Right atrium auricular region (tissue), 2 donors: Measurements from ENCODE around the gene RAB40AL. TPM values are rescaled to one million over a fixed set of nuclear protein-coding genes. Genes with fewer than 3 reads are reported as not detected.
"Not testable (repeated sequence)": the region's sequence is repeated elsewhere in the genome, so short reads cannot be mapped to it uniquely, and the experiment has no call there.

Experiments
- DNase-seq: peaks from one replicate; pipeline ENCODE4 v3.0.0-alpha.2; 2019; ENCODE audit warnings: low spot score
- H3K27ac ChIP-seq, 2 donors: fragments of 200-600 bp; sonication (generic); 1 replicate in 1 of 2; 2 replicates in 1 of 2; pipeline ENCODE4 v1.5.1; 2016 to 2019
- H3K27me3 ChIP-seq, 2 donors: fragments of 200-600 bp; sonication (generic); one replicate each; pipeline versions ENCODE4 v1.5.1 to v1.6.0; 2017 to 2019
- H3K36me3 ChIP-seq: fragments of 200-600 bp; sonication (generic); one replicate; pipeline ENCODE4 v1.5.1; 2016
- H3K4me1 ChIP-seq, 2 donors: fragments of 200-600 bp; sonication (generic); one replicate each; pipeline versions ENCODE4 v1.5.1 to v1.6.0; 2017 to 2019
- H3K4me3 ChIP-seq, 2 donors: fragments of 200-600 bp; sonication (generic); 1 replicate in 1 of 2; 2 replicates in 1 of 2; pipeline ENCODE4 v1.5.1; 2017 to 2019; ENCODE audit warnings: mild to moderate bottlenecking in 1 of 2, moderate library complexity in 1 of 2
- H3K9me3 ChIP-seq, 2 donors: fragments of 200-600 bp; sonication (generic); one replicate each; pipeline ENCODE4 v1.5.1; 2019
- total RNA-seq, 2 donors: library from RNA; depleted of rRNA; stranded (reverse); fragments of >200 nt; gene quantifications; one replicate each; pipeline ENCODE4 v1.1.0, GENCODE V29; 2016
- TF ChIP-seq, protein P1 (sequence below), 2 donors: fragments of 200-600 bp; sonication (generic); IDR thresholded peaks; one replicate each; pipeline ENCODE4 v1.5.1; 2019; ENCODE audit warnings: antibody characterized with exemption in 2 of 2

The RAB40AL gene, protein sequence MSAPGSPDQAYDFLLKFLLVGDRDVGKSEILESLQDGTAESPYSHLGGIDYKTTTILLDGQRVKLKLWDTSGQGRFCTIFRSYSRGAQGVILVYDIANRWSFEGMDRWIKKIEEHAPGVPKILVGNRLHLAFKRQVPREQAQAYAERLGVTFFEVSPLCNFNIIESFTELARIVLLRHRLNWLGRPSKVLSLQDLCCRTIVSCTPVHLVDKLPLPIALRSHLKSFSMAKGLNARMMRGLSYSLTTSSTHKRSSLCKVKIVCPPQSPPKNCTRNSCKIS
- total RNA-seq = 1 to 10 TPM in 1 of 2 donors, not detected in 1; 1.6 TPM

DNA sequence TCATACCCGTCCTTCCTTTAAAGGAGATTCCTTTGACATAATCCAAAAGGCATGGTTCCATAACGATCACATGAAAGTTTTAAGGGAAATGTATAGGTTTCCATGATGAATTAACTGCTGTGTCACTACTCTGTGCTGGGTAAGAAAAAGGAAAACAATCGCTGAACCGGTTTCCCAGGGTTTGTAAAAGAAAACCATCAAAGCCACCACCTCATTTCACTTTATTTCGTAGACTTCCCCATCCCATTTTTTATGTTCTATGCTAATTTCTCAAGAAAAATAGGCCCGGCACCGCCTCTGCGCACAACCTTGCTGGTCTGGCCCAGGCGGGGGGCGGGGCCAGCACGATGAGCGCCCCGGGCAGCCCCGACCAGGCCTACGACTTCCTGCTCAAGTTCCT, at the start of gene RAB40AL:
TSS of gene RAB40AL (plus strand) at position 301 of the 400 bp plus-strand sequence. CDS start at position 348, 47 bp downstream.
- DNase-seq, H3K4me1 ChIP-seq, H3K27me3 ChIP-seq: not testable (repeated sequence)

DNA sequence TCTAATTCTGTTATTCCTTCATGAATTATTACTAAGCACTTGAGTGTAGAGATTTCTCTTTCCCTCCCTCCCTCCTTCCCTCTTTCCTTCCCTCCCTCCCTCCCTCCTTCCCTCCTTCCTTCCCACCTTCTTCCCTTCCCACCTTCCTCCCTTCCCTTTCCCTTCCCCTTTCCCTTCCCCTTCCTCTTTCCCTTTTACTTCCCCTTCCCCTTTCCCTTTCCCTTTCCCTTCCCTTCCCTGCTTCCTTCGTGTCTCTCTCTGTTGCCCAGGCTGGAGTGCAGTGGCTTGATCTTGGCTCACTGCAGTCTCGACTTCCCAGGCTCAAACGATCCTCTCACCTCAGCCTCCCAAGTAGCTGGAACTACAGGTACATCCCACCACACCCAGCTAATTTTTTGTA, 49.4 kb upstream of the RAB40AL start:
- DNase-seq = no peak
- Histone ChIP-seq H3K4me1 (no peaks in the 10 kb centered on the region), H3K9me3 (no peaks in the 10 kb centered on the region), H3K27me3 (no peaks in the 10 kb centered on the region), H3K36me3 (no peaks in the 10 kb centered on the region), H3K4me3 (no peak overlapping the region), H3K27ac (no peak overlapping the region)
- TF ChIP-seq, protein P1, sequence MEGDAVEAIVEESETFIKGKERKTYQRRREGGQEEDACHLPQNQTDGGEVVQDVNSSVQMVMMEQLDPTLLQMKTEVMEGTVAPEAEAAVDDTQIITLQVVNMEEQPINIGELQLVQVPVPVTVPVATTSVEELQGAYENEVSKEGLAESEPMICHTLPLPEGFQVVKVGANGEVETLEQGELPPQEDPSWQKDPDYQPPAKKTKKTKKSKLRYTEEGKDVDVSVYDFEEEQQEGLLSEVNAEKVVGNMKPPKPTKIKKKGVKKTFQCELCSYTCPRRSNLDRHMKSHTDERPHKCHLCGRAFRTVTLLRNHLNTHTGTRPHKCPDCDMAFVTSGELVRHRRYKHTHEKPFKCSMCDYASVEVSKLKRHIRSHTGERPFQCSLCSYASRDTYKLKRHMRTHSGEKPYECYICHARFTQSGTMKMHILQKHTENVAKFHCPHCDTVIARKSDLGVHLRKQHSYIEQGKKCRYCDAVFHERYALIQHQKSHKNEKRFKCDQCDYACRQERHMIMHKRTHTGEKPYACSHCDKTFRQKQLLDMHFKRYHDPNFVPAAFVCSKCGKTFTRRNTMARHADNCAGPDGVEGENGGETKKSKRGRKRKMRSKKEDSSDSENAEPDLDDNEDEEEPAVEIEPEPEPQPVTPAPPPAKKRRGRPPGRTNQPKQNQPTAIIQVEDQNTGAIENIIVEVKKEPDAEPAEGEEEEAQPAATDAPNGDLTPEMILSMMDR (IDR thresholded peaks at IDR 0.05) = no peak

More for the DNA sequence above, at the start of gene RAB40AL:
- H3K27ac ChIP-seq, H3K36me3 ChIP-seq, H3K9me3 ChIP-seq, H3K4me3 ChIP-seq: not testable (repeated sequence)

DNA sequence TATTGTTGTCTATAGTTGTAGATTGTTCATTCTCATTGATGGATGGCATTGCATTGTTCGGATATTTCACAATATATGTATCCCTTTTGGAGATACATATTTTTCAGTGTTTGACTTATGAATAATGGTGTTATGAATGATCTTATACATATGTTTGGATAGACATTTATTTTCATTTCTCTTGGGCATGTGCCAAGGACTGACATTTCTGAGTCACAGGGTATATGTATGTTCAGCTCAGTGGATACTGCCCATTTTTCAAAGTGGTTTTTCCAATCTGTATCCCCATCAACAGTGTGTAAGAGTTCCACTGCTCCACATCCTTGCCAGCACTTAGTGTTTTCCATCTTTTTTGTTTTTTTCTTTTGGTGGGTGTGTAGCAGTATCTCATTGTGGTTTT, 45.0 kb upstream of the RAB40AL start:
- Histone ChIP-seq H3K36me3 (no peaks in the 10 kb centered on the region), H3K27ac (no peak overlapping the region), H3K27me3 (no peaks in the 10 kb centered on the region), H3K4me3 (no peak overlapping the region), H3K4me1 (no peaks in the 10 kb centered on the region), H3K9me3 (no peaks in the 10 kb centered on the region)
- TF ChIP-seq, protein P1 (IDR thresholded peaks at IDR 0.05) = no peak
- no peak for DNase-seq

DNA sequence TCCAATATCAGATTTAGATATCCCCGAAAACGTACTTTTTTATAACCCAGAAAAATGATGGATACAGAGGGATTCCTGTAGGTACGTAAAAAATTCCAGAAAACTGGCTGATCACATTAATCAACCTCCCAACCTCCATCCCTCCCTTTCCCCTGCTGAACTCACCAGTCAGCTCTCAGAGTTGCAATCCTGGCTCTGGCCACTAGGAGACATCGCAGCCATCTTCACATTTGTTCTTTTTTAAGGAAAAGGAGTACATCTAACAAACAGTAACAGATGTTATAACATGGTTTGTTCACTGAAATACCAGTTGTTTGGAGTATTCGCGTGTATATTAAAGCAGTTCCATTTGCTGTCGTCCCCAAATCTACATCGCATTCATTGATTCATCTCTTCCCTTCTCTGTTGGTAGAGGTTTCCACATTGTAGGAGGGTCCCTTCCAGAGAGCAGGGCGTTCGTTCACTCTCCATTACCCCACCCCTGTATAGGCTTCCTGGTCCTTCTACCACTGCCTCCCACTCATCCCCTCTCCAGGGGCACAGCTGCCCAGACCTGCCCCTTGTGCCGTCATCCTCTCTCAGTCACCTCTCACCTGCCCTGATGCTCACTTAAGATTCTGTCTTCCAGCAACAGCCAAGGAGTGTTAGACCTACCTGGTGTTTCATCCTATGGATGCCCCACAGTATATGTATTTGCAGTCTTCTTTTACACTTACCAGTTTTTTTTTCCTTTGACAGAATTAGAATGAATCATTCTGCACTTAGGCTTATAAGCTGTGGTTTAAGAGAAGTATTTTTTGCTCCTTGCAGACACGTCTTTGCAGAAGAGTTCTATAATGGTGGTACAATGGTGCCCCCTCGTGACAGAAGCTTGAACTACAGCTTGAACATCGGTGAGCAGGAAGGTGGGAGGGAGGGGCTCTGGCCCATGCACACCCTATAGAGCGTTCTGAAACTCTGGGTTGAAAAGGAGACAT, 36.8 kb upstream of the RAB40AL start:
- Histone ChIP-seq H3K9me3 (no peaks in the 10 kb centered on the region), H3K36me3 (no peaks in the 10 kb centered on the region), H3K4me3 (no peak overlapping the region), H3K27ac (no peak overlapping the region), H3K27me3 (no peaks in the 10 kb centered on the region), H3K4me1 (no peaks in the 10 kb centered on the region)
- TF ChIP-seq, protein P1 (IDR thresholded peaks at IDR 0.05) = peak; percentile 52 to 72
- DNase-seq = no peak

DNA sequence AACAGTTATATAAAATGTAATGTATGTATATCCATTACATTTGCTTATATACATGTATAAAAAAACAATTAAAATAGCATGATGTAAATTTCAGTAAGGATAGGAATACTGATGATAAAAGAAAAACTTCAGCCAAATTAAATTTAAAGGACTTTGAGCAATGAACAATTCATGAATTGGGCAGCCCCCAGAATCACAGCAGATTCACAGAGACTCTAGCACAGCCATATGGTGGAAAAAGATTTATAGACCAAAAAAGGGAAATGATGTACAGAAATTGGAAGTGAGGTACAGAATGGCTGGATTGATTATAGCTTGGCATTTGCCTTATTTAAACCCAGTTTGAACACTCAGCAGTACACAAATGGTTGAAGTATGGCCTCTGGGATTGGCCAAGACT, 34.7 kb upstream of the RAB40AL start:
- no peak overlapping the region for H3K27ac ChIP-seq
- H3K4me3 ChIP-seq = no peak overlapping the region
- no peaks in the 10 kb centered on the region for H3K36me3 ChIP-seq
- H3K4me1 ChIP-seq = no peaks in the 10 kb centered on the region
- H3K27me3 ChIP-seq = no peaks in the 10 kb centered on the region
- no peak for DNase-seq
- TF ChIP-seq, protein P1 (IDR thresholded peaks at IDR 0.05) = no peak
- no peaks in the 10 kb centered on the region for H3K9me3 ChIP-seq
